ENCODE data around the gene PODN.

DNA sequence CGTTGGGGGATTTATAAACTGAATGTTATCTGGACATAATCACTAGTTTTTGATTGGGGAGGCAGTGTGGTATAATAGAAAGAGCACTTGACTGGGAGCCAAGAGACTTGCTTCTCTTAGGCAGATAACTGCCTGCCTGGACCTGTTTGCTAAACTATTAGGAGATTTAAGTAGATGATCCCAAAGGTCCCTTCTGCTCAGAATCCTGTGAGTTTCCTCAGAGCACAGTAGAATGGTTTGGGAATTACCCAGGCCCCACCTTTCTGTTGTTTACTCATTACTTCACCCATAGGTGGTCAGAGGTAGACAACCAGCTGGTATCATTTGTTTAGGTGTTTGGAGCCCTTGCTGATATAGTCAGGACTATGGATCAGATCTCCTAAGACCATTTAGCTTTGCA lies 10.3 kb upstream of the PODN start:
- TF ChIP-seq LEF1 (IDR thresholded peaks at IDR 0.05; ENCODE audit: borderline replicate concordance) (no peak), FOXA1 (IDR thresholded peaks at IDR 0.05) (no peak), SUZ12 (IDR thresholded peaks at IDR 0.05) (no peak), TARDBP (IDR thresholded peaks at IDR 0.05) (no peak), HDGF (IDR thresholded peaks at IDR 0.05; ENCODE audit: borderline replicate concordance) (no peak)
- TF ChIP-seq, protein P1, sequence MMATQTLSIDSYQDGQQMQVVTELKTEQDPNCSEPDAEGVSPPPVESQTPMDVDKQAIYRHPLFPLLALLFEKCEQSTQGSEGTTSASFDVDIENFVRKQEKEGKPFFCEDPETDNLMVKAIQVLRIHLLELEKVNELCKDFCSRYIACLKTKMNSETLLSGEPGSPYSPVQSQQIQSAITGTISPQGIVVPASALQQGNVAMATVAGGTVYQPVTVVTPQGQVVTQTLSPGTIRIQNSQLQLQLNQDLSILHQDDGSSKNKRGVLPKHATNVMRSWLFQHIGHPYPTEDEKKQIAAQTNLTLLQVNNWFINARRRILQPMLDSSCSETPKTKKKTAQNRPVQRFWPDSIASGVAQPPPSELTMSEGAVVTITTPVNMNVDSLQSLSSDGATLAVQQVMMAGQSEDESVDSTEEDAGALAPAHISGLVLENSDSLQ (IDR thresholded peaks at IDR 0.05): no peak
